ENCODE results near the gene UBE2H. TPM values are rescaled to one million over a fixed set of nuclear protein-coding genes. Genes with fewer than 3 reads are reported as not detected.
A peak's percentile ranks its signal among the peaks of the same experiment; 100 is the strongest.
"Not testable (repeated sequence)": the region's sequence is repeated elsewhere in the genome, so short reads cannot be mapped to it uniquely, and the experiment has no call there.

The UBE2H gene
- total RNA-seq, 1 donor, result 29.9 TPM

DNA sequence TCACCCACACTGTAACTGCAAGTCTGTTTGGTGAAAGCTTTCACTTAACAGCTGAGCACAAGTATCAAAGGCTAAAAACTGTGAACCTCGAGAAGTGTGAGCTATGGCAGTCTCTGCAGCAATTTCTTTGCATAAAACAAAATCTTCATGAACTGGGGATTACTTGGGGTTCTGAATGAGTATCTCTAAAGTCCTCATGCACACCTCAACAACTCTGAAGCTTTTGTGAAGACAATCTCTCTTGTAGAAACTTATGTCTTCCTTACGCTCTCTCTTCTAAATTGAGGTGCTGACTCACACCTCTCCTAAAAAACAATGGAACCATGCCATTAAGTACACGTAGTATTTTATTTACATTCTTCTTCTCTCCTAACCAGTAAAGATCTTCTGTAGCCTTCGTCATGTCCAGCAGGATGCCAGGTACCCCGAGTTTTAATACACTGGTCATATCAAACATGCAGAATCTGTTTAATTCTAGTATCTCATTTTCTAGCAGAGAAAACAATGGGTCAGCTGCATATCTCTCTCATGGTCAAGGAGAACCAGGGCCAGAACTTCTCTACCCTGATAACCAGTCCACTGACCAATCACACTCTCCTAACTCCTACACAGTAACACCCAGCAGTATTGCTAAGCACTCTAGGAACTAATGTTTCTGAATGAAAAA is 76.9 kb downstream of the UBE2H start:
- no peak for DNase-seq (ENCODE audit: low read depth in 2 of 3, low spot score in 2 of 3)

DNA sequence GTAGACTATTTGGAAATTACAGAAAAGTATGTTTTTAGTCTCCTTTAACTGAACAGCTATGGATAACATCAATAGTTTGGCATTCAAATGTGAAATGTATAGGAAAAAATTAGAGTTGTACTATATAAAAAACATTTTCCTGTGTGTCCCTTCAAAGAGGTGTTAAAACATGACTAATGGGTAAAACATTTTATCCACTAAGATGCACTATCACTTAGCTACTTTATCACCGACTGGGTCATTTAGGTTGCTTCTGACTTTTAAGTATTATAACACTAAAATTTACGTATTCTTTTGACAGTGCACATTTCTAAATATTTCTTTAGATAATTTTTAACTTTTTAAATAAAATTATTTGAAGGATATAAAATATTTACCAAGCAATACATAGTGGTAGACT is 77.6 kb downstream of the UBE2H start:
- DNase-seq (ENCODE audit: low read depth in 2 of 3, low spot score in 2 of 3), result no peak

DNA sequence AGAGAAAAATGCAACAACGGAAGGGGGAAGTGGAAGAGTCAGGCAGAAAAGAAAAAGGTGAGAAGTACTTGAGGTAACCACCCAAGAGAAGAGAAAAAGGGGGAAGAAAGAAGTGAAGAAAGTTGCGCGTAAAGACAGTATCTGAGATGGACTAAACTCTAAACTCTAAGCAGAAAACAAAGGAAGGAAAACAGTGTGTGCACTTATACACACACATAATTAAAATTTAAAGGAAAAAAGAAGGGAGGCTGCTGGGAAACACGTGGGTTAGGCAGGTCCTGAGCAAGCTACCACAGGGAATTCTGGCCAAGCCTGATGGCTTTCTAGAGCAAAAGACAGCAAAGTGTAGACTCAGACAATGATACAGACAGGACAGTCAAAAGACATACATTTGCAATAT is 78.0 kb downstream of the UBE2H start:
- no peak for DNase-seq (ENCODE audit: low read depth in 2 of 3, low spot score in 2 of 3)

DNA sequence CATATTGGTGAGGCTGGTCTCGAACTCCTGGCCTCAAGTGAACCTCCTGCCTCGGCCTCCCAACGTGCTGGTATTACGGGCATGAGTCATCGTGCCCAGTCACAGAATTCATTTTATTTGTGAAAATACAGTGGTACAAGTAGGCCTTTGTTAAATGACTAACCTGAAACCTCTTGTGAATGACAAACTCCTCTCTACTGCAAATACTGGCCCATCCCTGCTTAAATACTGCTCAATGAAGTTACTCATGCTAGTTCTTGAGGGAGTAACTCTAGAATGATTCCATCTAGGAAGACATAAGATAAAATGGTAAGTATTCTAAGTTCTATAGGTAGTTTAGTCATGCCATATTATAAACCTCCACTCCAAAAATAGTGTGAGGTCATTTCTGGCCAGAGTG is 80.7 kb downstream of the UBE2H start:
- DNase-seq (ENCODE audit: low read depth in 2 of 3, low spot score in 2 of 3), result no peak

DNA sequence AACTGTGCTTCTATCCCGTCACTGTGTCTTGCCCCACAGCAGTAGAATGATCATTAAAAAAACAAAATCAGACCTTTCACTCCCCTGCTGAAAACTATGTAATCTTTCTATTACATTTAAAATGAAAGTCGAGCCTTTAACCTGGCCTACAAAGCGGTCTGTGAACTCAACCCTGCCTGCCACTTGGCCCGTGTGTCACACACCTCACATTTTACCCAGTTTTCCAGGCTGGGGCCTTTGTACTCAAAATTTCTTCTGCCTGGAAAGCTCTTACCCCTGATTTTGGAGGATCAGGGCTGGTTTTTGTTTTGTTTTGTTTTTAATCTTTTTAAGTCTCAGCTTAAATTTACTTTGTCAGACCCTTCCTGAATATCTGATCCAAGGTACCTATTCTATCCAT is 82.1 kb downstream of the UBE2H start:
- no peak for DNase-seq (ENCODE audit: low read depth in 2 of 3, low spot score in 2 of 3)

DNA sequence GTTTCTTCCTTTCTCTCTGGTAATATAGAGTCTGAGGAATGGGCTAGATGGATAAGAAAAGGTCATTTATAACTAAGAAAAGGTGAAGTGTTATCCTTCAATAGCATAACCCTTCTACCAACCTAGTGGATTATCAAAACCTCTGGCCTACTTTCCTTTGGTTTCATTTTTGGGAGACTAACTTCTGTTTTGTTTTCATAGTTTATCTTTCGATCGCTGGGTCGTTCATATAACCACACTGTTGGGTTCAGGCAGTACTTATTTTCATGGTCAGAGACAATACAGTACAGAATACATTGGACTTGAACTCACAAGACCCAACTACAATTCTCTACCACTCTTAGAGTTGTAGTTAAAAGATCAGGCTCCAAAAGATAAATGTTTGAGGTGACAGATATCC is 86.5 kb downstream of the UBE2H start:
- DNase-seq (ENCODE audit: low read depth in 2 of 3, low spot score in 2 of 3), result no peak

DNA sequence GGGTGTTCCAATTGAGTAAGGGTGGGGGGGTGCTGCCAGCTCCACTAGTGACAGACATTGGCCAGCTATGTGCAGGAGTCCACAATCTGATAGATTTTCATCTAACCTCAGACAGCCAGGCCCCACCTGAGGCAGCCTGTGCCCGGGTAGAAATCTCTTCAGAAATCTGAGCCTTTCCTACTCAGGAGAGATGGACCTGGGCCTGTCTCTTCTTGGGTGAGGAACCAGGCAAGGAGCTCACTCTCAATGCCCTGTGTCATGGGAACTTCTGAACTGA is 86.9 kb downstream of the UBE2H start:
- DNase-seq (ENCODE audit: low read depth in 2 of 3, low spot score in 2 of 3), result no peak

DNA sequence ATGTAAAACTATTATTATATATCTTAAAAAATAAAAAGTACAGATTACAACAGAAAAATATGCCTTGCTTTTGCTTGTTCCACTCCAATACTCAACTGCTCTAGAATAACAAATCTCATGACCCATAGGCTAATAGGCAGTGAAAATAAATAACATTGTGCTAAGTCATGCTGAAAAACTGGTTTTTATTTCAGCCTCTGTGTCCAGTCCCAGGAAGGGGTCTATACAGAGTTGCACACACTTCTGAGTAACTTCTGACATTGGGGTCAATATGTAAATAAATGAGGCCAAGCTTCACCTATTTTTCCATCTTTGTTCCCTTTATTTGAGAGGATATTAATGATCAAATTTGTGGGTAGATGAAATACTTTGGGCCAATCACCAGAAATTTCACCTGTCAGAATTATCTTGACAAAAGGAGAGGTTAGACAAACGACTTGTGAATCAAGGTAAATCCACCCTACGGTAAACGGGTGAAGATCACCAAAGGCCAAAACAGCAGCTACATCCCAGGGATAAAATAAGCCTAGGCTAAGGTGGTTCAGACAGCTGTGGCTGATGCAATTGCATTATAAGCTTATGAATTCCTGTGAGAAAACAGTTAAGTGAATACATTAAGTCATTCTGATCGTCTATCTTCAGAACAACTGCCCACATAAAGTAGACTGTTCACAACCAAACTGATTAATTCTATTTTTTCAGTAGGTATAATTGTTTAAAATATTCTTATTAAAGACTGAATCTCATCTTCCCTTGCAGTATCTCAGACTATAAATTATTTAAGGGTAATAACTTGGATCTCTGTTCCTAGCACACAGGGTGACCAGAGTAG is 87.5 kb downstream of the UBE2H start:
- no peak for DNase-seq (ENCODE audit: low read depth in 2 of 3, low spot score in 2 of 3)

DNA sequence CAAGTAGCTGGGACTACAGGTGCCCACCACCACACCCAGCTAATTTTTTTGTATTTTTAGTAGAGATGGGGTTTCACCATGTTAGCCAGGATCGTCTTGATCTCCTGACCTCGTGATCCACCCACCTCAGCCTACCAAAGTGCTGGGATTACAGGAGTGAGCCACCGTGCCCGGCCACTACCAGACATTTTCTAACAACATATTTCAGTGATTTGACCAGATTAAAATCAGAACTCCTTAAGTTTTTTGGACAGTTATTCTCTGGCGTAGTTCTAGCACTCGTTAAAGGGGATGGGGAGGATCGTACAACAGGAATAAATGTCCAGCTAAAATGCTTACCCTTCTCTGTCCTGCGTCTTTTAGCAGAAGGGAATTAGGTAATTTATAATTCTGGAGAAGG is 88.1 kb downstream of the UBE2H start:
- not testable (repeated sequence) for DNase-seq (ENCODE audit: low read depth in 2 of 3, low spot score in 2 of 3)

DNA sequence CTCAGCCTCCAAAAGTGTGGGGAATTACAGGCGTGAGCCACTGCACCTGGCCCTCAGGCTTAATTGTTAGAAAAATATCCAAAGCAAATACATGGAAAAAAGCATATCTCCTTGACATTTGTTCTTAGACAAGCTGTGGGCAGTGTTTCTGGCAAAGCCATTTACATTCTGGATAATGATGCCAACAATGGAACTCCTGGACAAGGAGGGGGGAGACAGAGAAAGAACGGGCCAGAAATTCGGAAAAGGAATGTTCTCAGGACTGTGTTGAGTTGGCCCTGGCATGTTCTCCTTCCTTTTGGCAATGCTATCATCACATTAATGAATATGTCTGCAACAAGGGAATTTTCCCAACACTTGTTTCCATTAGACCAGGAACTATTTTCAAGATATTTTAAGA is 88.7 kb downstream of the UBE2H start:
- no peak for DNase-seq (ENCODE audit: low read depth in 2 of 3, low spot score in 2 of 3)

DNA sequence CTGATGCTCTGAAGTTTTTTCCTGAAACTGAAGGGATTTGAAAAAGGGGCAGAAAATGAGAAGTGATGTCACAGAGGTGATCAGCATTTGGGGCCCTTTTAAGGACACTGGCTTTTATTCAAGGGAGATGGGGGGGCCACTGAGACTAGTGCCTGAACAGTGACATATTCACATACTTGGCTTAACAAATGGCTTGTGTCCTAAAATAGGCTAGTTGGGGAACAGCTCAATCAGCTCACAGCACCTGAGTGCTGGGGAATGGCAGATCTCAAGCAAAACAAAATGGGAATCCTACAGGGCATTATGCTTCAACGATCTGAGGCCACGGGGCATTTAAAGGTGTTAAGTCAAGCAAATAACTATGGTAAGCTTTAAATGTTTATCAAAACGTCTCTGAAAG is 90.1 kb downstream of the UBE2H start:
- DNase-seq (ENCODE audit: low read depth in 2 of 3, low spot score in 2 of 3), result no peak

DNA sequence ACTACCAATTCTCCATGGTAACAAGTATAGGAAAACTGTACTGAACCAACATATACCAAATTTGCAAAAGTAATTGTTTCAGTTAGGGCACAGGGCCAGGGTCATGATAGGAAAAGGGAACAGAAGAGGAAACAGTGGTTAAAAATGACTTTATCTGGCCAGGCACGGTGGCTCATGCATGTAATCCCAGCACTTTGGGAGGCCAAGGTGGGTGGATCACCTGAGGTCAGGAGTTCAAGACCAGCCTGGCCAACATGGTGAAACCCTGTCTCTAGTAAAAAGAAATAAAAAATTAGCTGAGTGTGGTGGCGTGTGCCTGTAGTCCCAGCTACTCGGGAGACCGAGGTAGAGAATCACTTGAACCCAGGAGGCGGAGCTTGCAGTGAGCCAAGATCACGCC is 92.0 kb downstream of the UBE2H start:
- peak in 1 of 3 donors; percentile 58 for DNase-seq (ENCODE audit: low read depth in 2 of 3, low spot score in 2 of 3)

DNA sequence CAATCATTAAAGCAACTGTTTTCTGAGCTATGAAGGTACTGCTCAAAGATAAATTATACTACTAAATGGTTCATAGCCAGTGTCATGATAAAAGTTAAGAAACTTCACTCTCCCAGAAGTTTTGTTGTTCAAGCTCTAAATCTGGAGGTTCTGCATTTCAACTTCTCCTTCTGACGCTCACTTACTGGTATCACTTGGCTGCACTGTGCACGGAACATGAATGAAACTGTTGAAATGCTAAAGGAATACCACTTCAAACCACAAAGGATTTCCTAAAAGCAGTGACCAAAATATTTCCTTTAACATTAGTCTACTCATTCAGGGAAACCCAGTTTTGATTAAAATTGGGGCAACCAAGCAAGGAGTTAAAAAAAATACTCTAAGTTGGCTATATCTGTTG is 93.6 kb downstream of the UBE2H start:
- peak in 2 of 3 donors; percentile 58 to 78 for DNase-seq (ENCODE audit: low read depth in 2 of 3, low spot score in 2 of 3)

DNA sequence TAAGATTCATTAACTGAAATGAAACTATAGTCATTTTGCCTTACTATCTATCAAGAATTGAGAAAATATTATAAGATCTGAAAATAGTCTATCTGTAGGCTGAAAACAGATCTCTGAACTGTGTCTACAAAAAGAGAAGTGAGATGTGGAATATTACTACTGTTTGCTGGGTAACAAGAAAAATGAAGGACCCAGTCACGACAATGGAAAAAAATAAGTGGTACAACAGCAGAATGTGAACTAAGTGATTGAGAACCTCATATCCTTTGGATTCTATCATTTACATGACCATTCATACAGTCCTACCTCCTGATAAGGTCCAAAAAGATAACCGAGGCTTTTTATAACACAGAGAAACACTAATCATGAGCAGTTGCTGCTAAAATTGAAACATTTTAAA is 94.3 kb downstream of the UBE2H start:
- no peak for DNase-seq (ENCODE audit: low read depth in 2 of 3, low spot score in 2 of 3)

DNA sequence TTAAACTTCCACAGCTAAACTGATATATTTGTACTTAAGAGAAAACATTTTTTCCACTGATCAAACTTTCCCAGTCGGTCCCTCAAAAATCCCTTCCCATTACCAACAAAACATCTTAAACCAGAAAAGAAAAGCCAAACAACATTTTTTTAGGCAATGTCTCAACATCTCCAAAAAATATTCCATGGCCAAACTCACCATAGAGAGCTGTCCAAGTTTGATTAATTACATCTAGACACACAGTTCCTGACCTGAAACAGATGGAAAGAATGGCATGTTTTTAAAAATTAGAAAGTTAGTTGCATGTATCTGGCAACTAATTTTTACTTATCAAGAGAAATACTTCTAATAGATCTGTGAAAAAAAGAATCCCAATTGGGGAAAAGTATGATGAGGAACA is 95.4 kb downstream of the UBE2H start:
- no peak for DNase-seq (ENCODE audit: low read depth in 2 of 3, low spot score in 2 of 3)

DNA sequence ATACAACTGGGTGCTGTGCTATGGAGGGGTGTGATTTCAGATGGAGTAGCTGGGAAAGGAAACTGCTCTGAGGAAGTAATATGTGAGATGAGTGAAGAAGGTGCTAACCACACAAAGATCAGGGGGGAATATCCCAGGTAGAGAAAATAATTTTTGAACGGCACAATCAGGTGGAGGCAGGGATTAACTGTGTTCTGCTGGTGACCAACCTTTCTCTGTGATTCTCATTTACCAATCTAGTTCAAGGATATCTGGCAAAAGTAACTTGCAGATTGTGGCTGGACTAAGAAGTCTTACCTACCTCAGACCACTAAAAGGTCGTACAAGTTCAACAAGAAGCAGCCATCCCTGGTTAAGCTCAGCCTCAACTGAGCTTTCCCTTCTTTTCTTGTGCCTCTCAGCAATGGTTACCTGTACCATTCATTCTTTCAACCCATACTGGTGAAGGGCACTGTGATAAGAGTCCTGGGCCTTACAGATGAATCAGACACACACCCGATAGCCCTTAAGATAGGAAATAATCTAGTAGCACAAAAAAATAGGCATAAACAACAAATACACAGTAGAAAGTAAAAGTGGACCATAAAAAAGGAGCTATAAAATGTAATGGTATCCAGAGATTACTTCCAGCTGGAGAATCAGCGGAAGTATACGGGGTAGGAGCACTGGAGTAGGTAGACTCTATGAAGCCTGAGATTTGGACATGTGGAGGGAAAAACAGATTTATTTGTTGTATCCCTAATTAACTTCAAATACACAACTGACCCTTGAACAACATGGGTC is 96.6 kb downstream of the UBE2H start:
- no peak for DNase-seq (ENCODE audit: low read depth in 2 of 3, low spot score in 2 of 3)

DNA sequence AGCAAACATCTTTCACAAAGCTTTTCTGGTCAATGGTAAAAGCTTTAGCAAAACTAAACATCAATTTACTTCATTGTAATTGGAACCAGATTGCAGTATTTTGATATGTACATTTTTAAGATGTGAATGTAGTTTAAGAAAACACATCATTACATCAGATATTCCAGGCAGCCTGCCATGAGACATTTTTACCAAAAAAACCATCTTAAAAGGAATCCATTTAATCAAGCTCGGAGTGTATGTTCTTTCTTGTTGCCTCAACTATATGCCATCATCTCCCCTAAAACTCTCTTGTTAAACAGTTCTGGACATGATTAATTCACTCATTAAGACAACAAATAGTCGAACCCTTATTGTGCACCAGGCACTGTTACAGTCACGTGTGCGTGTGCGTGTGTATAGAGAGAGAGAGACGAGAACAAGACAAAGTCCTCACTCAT is 97.5 kb downstream of the UBE2H start:
- no peak for DNase-seq (ENCODE audit: low read depth in 2 of 3, low spot score in 2 of 3)

DNA sequence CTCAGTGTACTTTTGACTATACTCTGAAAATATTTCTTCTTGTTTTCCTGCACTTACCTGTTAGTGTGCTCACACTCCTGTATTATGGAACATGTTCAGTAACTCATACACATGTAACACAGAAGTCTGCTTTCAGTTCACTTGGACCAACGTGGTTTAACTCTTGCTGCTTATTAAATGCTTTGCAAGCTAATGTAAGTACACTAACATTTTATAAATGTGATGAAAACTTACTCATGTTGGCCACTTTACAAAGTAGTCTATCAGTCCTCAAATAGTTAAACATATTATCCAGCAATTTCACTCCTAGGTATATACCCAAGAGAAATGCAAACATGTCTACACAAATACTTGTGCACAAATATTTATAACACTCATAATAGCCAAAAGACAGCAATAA is 98.4 kb downstream of the UBE2H start:
- no peak for DNase-seq (ENCODE audit: low read depth in 2 of 3, low spot score in 2 of 3)

DNA sequence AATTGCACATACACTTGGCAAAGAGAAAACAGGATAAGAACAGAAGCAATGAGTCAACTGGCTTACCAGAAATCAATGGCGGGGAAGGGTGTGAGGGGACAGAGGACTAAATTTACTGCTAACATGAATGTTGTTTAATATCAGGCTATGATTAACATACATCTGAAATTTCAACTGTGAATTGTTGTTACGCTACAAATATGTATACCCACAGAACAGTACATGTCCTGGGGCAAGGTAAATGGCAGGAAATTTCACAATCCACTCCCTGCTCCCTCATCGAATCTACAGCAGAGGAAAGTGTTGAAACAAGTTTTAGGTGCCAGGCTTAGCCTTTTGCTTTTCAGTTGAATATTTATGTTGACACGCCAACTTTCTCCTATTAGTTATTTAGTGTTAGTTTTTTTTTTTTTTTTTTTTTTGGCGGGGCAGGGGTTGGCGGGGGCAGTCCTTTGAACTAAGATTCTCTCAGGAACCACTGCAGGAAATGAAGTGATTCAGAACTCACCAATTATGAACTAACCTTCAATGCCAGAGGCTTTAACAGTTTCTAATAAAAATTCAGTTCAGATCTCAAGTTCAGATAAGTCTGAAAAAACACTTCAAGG is 99.0 kb downstream of the UBE2H start:
- no peak for DNase-seq (ENCODE audit: low read depth in 2 of 3, low spot score in 2 of 3)

DNA sequence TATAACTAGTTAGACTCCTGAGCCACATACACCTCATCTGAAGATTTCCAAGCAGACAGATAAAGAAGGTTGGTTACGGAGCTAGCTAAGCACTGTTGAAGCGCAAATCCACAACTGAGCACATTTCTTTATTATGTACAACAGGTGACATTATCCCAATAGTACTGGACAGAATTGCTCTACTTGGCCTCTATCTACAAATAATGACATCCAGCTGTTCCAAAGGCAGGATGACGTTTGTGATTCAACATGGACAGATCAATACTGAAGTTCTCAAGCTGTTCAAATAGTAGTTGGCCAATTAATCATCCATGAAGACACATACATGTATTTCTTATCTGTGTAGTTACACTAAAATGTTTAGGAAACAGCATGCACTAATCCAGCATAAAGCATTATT is 101.0 kb downstream of the UBE2H start:
- no peak for DNase-seq (ENCODE audit: low read depth in 2 of 3, low spot score in 2 of 3)

DNA sequence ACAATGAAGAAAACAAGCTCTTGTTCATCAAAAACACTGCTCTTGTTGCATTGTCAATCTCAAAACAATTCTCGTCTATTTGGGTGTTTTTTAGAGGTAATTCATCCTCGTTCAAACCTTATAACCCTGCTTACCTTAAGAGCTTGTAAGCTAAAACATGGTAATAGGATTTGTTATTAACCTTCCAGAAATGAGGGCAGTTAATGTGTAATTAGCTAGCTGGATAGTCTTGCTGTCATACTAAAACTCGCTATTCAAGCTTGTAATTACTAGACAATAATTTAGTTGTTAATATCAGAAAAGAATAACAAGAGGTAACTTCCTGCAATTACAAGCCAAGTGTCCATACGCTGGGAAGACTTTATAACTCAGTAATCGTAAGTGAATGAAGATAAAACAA is 101.6 kb downstream of the UBE2H start:
- DNase-seq (ENCODE audit: low read depth in 2 of 3, low spot score in 2 of 3), result no peak

Measured in hematopoietic multipotent progenitor cell (in vitro differentiated cells).